ENCODE results near the gene PDPK1.

The PDPK1 gene

DNA sequence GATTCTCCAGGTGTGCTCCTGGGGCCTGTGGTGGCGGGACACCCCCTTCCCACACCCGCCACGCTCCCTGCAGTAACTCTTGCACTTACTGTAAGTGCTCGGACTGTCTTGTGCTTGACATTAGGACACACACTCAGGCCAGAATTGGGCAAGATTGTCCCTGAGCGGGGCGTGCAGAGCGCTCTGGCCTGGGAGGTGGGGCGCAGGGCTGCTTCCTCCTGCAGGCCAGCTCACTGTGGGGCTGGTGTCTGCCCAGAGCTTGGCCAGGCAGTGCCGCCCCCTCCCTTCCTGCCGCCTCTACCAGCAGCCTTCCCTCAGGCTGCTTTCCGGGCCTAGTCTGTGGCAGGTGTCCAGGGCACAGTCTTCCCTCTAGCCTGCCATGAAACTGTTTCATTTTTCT, 30.2 kb upstream of the PDPK1 start:
- no peak for DNase-seq

DNA sequence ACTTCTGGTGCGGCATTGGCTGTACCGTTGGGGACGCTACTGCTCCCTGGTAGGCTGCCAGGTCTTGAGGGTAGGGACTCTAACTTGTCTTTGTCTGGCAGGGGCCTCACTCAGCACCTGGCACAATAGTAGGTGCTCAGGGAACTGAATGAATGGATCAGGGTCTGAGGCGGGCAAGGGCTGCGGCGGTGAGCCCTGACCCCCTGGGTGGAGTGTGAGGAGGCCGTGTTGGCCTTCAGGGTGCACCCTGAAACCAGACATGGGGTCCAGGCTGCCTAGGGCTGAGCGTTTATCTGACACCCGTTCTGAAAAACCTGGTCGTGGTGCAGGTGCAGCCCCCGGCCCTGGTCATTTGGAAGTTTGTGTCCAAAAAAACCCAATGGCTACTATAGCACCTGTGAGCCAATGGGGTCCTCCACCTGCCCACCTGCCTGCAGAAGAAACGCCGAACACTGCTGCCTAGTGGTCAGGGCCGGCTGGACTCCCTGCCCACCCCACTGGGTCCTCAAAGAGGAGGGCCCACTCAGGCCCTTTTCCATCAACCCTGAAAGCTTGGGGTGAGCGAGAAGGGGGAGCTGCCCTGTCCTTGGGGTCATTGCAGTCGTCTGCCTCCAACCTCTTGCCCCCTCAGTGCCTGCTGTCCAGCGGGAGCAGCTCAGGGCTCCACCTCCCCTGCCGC, 29.0 kb upstream of the PDPK1 start:
- no peak for DNase-seq

DNA sequence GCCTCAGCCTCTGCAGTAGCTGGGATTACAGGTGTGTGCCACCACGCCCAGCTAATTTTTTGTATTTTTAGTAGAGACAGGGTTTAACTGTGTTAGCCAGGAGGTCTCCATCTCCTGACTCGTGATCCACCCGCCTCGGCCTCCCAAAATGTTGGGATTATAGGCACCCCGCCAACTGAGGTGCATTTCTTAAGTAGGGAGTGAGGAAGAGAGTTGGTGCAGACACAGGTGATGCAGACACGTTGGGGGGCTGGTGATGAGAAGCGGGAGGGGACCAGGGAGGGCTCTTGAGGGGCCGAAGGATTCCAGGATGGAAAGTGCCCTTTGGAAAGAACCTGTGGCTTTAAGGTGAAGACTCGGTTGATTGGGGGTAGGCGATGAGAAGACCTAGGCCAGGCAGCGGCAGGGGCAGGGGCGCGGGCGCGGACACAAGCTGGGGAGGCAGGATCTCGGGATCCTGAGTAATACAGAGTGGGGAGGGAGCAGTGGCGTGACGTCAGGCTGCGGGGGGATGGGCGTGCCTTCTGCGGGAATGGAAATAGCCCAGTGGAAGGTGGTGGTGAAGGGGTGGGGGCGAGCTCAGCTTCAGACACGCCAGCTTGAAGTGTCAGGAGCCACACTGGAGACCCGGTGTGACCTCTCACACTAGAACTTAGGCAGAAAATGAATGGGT, 26.6 kb upstream of the PDPK1 start:
- no peak for DNase-seq

DNA sequence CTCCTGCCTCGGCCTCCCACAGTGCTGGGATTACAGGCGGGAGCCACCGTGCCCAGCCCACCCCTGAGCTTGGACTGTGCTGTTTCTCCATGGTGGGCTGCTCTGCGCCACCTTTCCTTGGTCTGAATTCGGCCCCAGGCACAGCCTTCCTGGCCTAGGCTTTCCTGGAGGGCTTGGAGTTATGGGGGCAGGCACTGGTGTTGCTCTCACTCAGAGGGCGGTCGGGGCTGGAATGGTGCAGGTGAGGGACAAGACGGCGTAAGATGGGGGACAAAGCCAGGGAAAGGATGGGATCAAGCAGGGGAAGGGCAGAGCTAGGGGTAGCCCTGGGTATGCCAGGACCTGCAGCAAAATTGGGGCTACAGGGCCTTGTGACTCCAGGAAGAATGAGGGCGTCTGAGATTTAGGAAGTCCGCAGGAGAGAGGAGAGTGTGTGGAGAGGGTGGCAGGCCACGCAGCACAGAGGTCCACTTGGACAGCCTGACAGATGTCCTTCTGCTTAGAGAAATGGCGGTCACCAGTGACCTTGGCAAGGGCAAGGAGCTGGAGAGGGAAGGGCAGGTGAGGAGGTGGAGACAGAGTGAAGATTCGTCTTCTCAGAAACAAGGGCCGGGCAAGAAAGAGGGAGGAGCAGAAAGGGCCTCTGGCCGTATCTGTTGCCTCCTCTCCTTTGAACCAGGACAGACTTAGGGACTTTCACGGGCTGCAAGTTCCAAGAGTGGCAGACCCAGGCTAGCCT, 25.7 kb upstream of the PDPK1 start:
- no peak for DNase-seq

DNA sequence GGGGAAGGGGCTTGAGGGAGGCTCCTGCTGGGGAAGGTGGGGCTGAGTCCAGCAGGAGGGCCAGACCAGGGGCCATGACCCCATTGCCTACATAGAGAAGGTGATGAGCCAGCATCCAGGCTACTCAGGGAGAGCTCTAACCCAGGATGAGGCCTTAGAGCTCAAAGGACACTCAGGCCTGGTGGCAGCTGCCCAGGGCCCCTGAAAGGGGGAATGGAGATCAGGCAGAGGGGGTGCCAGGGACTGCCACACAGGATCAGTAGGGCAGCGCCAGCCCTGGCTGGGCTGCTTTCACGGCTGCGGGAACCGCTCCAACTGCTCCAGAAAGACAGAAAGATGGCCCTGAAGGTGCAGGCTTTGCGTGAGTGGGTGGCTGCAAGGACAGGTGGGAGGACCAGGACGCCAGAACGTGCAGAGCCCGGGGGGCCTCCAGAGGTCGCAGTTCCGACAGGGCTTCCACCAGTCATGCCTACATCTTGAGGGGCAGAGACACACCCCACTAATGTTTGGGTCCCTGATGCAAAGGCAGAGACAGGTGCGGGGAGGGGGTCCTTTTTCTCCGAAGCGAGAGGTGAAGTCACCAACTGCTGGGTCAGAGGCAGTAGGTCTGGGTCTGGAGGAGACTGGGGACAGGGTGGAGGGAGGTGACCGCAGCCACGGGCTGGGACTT, 25.0 kb upstream of the PDPK1 start:
- peak; percentile 70 for DNase-seq

DNA sequence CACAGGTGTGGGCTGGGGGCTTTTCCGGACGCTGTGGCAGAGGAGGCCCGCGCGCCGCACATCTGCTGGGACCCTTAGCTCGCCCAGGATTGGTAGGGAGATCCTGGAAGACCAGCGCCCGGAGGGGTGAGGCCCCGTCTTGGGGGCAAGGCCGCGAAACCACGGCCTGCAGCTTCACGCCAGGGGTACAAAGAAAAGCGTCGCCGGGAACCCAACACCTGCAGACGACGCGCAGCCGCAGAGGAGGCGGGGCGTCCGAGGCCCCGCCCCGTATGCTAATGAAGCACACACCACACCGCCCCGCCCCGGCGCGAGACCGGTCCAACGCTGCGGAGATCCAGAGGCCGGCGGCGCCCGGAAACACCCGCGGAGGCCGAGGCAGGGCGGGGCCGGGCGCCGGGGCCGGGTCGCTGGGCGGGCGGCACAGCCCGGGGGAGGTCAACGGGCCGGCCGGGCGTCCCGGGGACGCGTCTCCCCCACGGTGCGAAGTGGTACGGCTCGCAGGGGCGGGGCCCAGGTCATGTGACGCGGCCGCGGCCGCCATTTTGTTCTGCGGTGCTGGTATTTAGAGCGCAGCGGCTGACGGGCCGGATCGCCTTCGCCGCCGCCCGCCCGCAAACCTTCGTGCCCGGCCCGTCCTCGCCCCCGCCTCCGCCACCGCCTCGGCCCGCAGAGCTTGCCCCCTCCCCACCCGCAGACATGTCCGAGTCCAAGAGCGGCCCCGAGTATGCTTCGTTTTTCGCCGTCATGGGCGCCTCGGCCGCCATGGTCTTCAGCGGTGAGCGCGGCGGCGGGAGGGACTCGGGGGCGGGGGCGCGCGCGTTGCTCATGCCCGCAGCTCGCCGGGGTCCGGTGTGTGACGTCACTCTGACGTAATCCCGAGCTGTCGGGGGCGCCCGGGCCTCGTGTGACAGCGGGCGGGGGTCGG, 24.2 kb upstream of the PDPK1 start, which contains the start of gene ATP6V0C:
Gene ATP6V0C (plus strand): TSS at position 548 of the 928 bp plus-strand sequence. CDS start 152 bp downstream, at position 700.
- DNase-seq = peak; percentile 96

DNA sequence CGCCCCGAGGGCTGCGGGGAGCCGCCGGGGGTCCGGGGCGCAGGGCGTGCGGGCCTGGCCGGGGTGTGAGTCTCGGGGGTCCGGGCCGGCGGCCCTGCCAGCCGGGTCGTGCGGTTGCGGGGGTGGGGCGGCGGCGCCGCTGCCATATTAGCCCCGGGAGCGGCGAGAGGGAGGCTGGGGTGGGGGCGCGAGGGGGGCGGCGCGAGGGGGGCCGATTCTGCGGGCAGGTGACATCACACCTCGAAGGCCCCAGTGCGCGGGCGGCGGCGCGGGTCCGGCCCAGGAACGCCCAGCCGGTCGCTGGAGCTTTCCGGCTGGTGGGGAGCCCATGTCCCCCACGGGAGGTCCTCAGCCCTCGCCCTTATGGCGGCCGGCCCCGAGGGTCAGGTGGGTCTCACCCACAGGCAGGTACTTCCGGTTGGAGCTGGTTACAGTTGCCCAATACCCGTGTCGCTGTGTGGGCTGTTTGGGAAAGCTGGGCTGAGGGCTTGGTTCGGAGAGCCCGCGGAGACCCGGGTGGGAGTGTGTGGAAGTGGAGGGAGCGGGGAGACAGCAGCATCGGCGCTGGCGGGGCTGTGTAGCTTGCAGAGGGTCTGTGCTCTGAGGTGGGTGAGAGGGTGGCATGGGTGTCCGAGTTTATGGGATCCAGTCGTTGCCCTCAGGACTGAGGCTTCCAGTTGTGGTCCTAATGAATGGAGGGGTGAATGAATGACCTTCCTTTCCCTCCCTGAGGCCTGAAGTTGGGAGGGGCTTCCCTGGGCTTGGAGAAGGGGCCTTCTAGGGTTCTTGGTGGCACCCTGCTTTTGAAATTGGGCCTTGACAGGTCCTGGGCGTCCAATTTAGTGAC, 23.3 kb upstream of the PDPK1 start:
- peak; percentile 25 for DNase-seq

DNA sequence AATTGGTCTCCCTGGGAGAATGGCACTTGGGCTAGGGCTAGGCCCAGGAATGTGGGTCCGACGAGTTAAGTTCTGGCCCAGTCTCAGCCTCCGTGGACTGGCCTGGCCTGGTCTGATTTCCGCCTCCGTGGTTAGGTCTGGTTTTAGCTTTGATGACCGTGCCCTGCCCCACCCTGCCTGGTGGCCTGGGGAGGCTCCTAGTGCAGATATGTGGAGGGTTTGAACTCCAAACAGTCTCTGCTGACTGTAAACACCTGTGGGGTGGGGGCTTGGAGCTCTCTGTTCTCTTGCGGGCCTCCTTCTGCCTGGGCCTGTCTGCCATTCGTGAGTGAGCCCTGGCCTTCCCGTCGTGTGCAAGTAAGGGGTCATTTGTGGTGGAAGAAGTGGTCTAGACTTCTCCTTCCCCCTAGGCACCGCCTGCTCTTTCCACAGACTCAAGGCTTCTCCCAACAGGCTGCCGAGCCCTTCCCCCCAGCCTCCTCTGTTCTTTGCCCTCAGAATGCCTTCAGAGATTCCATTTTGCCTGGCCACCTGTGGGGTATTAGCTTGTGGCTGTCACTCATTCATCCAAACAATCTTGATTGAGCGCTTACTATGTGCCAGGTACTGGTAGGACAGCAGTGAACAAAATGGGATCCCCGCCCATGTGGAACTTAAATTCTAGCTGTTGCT, 22.5 kb upstream of the PDPK1 start:
- DNase-seq = no peak

DNA sequence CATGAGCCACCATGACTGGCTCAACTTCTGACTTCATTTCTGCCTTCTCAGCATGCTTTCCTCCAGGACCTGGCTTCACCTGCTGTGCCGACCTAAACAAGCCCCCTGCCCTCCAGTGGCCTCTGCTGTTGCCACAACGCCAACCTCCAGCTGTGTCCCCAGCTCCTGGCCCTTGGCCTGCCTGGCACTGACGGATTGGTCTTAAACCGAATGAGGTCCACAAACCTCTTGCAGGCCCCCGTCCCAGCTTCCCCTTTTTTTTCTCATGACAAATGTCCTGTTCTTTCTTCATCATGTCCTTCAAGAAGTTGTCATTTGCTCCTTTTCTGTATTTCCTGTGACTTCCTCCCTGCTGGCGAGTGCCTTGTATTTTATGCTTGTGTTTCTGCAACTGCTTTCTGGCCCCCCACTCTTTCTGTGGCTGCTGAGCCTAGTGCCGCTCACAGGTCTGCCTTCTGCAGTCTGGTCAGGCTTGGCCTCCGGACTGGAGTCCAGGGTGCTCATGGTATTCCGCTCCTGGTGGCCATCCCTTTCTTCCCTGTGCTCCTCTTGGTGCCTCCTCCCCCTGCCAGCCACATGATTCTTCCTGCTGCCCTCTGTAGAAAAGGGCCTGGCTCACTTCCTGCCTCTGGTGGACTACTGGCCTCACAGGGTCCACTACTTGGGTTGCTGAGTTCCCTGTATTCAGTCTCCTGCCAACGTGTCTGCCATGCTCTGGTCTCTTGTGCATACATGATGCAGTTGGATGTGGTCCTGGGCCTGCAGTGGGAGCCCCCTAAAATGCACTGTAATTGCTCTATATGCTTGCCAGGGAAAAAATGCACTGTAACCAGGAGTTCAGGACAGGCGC, 21.2 kb upstream of the PDPK1 start:
- no peak for DNase-seq

DNA sequence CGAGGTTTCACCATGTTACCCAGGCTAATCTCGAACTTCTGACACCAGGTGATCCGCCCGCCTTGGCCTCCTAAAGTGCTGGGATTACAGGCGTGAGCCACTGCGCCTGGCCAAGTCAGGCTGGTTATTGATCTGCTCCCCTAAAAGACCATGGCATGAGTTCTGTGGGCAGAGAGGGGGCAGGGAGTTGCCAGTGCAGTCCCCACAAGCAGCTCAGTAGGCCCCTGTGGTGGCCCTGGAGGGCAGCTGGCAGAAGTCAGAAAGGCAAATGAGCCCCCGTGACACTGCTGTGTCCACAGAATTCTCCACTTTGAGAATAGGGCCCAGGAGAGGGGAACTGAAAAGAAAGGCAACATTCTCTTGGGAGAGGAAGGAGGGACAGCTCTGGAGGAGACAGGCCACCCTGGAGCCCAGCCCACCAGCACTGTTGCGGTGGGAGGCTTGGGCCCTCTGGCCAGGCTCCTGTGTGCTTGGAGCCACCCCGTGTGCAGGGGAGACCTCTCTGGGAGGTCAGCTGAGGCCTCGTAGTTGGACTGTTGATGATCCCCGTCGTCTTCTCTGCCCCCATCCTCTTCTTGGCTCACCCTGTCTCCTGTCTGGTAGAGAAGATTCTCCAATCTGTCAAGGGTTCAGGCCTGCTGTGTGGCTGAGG, 19.7 kb upstream of the PDPK1 start:
- DNase-seq = no peak

DNA sequence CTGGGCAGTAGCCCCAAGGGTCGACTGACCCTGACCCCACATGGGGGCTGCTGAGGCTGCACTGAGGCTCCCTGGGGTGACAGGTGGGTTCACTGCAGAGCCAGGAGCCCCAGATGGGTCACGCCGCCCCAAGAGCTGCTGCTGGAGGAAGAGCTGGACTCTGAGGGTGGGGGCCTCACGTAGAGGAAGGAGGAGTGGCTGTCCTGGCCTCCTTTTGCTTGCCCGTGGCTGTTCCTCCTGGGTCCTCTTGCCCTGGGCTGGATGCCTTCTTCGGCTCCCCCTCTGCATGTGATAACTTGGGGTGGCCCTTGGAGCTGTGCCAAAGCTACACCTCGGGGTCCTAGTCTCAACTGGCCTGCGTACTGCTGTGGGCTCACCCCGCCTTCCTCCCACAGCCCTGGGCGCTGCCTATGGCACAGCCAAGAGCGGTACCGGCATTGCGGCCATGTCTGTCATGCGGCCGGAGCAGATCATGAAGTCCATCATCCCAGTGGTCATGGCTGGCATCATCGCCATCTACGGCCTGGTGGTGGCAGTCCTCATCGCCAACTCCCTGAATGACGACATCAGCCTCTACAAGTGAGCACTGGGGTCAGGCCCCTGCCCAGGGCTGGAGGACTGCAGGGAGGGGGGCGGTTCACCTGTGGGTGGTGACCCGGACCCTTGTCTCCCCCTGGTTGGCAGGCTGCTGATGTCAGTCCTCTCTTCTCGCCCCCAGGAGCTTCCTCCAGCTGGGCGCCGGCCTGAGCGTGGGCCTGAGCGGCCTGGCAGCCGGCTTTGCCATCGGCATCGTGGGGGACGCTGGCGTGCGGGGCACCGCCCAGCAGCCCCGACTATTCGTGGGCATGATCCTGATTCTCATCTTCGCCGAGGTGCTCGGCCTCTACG, 18.8 kb upstream of the PDPK1 start:
- peak; percentile 19 for DNase-seq

DNA sequence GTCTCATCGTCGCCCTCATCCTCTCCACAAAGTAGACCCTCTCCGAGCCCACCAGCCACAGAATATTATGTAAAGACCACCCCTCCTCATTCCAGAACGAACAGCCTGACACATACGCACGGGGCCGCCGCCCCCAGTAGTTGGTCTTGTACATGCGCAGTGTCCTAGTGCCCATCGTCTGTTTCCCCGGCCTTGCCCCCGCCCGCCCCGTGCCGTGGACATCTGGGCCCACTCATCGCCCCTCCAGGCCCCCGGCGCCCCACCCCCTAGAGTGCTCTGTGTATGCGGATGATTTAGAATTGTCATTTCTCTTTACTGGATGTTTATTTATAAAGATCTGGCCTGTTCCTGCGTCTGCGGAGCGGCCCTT, 18.1 kb upstream of the PDPK1 start:
- DNase-seq = no peak

DNA sequence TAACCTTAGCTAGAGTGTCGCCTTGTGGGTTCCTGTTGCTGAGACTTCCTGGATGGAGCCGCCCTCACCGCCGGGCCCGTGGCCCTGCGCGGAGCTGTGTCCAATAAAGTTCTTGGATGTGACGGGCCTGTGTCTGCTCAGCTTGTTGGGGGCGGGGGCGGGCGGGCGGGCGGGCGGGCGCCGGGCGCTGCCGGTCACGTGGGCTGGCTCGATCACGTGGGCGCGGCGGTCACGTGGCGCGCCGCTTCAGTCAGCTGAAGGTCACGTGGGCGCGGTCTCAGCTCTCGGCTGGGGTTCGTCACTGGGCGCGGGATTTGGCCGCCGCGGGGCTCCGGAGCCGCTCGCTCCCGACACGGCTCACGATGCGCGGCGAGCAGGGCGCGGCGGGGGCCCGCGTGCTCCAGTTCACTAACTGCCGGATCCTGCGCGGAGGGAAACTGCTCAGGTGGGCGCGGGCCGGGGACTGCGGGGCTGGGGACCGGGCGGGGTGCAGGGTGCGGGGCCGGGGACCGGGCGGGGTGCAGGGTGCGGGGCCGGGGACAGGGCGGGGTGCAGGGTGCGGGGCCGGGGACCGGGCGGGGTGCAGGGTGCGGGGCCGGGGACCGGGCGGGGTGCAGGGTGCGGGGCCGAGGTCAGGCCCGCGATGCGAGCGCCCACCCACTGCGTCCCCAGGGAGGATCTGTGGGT, 17.6 kb upstream of the PDPK1 start, which contains the start of gene AMDHD2:
Gene AMDHD2 (plus strand): TSS at position 275 of the 687 bp plus-strand sequence. CDS start 88 bp downstream, at position 363.
- DNase-seq = peak; percentile 88

DNA sequence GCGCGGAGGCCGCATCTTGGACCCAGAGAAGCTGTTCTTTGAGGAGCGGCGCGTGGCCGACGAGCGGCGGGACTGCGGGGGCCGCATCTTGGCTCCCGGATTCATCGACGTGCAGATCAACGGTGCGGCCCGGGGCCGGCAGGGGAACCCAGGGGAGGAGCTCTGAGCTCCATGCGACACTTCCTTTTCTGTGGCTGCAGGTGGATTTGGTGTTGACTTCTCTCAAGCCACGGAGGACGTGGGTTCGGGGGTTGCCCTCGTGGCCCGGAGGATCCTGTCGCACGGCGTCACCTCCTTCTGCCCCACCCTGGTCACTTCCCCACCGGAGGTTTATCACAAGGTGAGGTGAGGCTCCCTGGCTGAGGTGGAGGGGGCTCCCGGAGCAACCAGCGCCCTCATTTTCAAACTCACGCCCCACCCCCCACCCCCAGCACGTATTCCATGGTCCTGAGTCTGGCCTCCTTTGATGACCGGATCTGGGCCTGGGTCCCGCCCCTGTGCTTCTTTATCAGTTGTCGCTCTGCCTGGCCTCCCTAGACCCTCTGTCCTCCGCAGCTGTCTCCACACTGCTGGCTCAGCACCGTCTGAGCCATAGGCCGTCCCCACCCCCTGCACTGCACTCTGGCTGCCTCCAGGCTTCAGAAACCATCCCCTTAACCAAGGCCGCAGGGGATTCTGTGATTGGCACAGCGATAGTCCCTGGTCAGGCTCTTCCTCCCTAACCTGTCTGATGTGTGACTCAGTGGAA, 16.9 kb upstream of the PDPK1 start:
- DNase-seq = peak; percentile 21

DNA sequence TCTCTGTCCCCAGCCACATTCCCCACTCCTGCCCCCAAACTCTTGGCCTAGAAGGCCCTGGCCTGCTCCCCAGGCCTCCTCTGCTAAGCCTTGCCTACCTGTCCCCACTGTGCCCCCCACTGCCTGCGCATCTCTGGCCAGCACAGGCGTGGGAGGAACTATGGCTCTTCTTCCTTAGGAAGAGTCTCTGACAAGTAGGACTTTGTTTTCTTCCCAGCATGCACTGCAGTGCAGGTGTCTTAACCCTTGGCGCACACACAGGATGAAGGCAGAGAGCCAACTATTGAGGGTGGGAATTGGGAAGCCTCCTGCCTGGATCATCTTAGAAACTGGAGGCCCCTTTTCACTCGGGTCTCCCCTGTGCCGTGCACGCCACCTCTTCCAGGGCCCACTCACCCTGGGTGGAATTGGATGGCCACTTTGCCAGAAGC, 14.0 kb upstream of the PDPK1 start:
- no peak for DNase-seq

DNA sequence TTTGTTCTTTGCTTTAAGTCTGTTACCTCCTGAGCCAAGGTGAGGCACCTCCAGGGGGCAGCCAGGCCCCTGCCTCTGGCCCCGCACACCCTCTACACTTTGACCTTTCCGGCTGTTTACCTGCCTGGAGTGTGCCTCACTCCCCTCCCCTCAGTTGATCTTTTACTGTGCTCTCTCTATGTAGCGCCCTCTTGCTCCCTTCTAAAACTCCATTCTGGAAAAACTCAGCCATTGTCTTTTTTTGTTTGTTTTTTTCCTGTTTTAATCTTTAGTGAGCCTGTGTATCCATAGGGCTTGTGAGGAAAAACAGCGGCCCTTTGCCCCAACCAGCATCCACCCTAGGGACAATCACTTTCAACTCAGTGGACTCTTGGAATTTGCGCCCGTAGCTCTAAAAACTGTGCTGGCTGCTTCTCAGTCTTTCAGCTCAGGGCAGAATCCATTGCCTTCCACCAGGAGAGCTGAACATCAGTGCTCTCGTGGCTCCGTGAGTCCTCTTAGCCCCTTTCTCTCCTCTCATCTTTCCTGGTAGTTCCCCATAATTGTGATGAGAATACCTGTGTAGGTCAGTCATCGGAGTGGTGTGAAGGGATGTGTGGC, 13.4 kb upstream of the PDPK1 start:
- no peak for DNase-seq

Data from NCI-H146 (cell line).